ENCODE data around the gene DELE1.

GRCh38 chr5:141941307-141941706, 17.6 kb downstream of the DELE1 start:
- no peak for TF ChIP-seq CTCF (IDR thresholded peaks at IDR 0.05)
- TF ChIP-seq EP300 (IDR thresholded peaks at IDR 0.05) = no peak
- TF ChIP-seq POLR2A (IDR thresholded peaks at IDR 0.05) = no peak

All from suprapubic skin (tissue), 3 donors.